VCaP (cell line): ENCODE measurements around the gene SUGP2.
A peak's percentile ranks its signal among the peaks of the same experiment; 100 is the strongest.

Experiments
- H3K27ac ChIP-seq: fragments of 450-650 bp; 2 replicates; pipeline ENCODE4 v1.5.1; 2017
- CTCF ChIP-seq: fragments of 450-650 bp; conservative IDR thresholded peaks from 2 replicates; pipeline ENCODE4 v1.5.1; 2017; ENCODE audit warnings: mild to moderate bottlenecking, moderate library complexity

SUGP2 gene

GRCh38 chr19:19033426-19034203 lies at the start of gene SUGP2, which contains the start of gene ARMC6:
SUGP2 (minus strand) TSS chr19:19033517; CDS start chr19:19031071, 2,446 bp downstream.
ARMC6 (plus strand) TSS chr19:19033603; CDS start chr19:19034210, 607 bp downstream.
- H3K27ac ChIP-seq = peak within 1 kb of the TSS; percentile 92
- TF ChIP-seq CTCF = no peak

GRCh38 chr19:19081642-19082151 lies 48.4 kb upstream of the SUGP2 start:
- TF ChIP-seq CTCF = no peak

GRCh38 chr19:19079571-19079970 lies 46.3 kb upstream of the SUGP2 start:
- TF ChIP-seq CTCF = no peak
- H3K27ac ChIP-seq = no peak overlapping the region

More at GRCh38 chr19:19081642-19082151, 48.4 kb upstream of the SUGP2 start:
- H3K27ac ChIP-seq = no peak overlapping the region

- no peak overlapping the region for H3K27ac ChIP-seq
These were observed 45.5 kb upstream of the SUGP2 start for GRCh38 chr19:19078801-19079200.

GRCh38 chr19:19077103-19077502 lies 43.8 kb upstream of the SUGP2 start:
- TF ChIP-seq CTCF = no peak
- no peak overlapping the region for H3K27ac ChIP-seq

More at GRCh38 chr19:19078801-19079200, 45.5 kb upstream of the SUGP2 start:
- no peak for TF ChIP-seq CTCF

- H3K27ac ChIP-seq = no peak overlapping the region
- no peak for TF ChIP-seq CTCF
These were observed 43.2 kb upstream of the SUGP2 start for GRCh38 chr19:19076476-19076875.

GRCh38 chr19:19075126-19075525 lies 41.8 kb upstream of the SUGP2 start:
- no peak for TF ChIP-seq CTCF
- H3K27ac ChIP-seq = no peak overlapping the region
